GM18907 (cell line): ENCODE measurements around the gene ISCA1.

Experiments used
- ATAC-seq: cut with Tn5 transposase; IDR thresholded peaks from one replicate; pipeline ENCODE4 v1.9.1; 2021; ENCODE audit warnings: mild to moderate bottlenecking, moderate library complexity; ENCODE audit not compliant: unreplicated experiment

ISCA1 gene

GRCh38 chr9:86286278-86286677 lies 3.9 kb upstream of the ISCA1 start:
- no peak for ATAC-seq

GRCh38 chr9:86285261-86285660 lies 2.9 kb upstream of the ISCA1 start:
- ATAC-seq: no peak

GRCh38 chr9:86282979-86283535 lies 719 bp upstream of the ISCA1 start:
- peak; percentile 22 for ATAC-seq

DNA sequence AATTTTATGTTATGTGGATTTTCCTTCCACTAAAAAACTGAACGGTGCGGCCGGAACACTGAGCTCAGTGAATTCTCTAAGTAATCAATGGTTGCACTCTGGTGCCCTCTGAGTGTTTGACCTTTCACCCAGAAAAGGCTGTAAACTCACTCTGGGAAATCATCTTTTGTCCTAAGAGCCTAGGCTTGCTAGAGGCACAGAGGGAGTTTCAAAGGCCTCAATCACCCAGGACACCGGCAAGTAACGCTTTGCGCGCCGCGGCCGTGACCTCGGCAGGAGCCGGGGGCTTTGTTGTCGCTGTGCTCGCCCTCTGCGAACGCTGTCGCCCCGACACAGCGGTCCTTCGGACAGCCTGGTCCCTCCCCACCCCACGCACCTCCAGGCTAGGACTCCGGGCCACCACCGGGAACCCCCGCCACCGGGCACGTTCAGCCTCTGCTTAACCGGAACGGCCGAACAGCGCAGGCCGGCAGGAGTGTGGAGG lies 703 bp downstream of the ISCA1 start:
- ATAC-seq: peak; percentile 25

- ATAC-seq: no peak
These were observed 1.8 kb downstream of the ISCA1 start for GRCh38 chr9:86280580-86280979.

- no peak for ATAC-seq
These were observed 2.5 kb downstream of the ISCA1 start for GRCh38 chr9:86279839-86280238.

DNA sequence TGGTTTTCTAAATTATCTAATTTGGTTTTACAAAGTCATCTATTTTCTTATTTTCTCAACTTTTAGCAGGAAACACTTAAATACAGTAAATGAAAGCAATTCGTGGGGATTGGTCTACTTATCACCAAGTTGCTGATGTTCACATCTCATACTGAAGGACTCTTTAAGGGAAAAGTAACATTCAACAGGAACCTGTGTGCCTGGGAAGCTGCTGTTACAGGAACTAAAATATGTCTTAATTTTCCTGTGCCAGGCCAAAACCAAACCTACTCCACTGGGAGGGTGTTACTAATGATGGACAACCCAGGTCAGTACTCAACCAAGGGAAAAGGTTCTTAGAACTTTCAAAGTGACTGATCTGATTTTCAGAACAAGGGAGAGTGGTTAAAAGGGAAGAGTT lies 5.3 kb downstream of the ISCA1 start:
- ATAC-seq: no peak

- ATAC-seq: no peak
These were observed 6.4 kb downstream of the ISCA1 start for GRCh38 chr9:86275962-86276361.

- no peak for ATAC-seq
These were observed 7.3 kb downstream of the ISCA1 start for GRCh38 chr9:86274821-86275643.

DNA sequence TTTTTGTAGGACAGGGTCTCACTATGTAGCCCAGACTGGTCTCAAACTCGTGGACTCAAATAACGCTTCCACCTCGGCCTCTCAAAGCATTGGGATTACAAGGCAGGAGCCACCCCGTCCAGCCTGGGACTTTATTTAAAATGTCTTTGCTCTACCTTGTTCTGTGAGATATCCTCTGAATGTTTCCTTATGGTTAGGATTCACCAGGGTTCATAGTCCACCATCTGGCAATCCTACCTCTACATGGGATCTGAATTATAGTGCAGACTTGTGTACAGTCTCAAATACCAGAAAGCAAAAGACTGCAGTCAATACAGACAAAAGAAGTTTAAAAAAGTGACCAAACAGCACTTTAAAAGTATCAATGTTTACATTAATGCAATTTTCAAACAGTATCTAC lies 10.1 kb downstream of the ISCA1 start:
- ATAC-seq: no peak

DNA sequence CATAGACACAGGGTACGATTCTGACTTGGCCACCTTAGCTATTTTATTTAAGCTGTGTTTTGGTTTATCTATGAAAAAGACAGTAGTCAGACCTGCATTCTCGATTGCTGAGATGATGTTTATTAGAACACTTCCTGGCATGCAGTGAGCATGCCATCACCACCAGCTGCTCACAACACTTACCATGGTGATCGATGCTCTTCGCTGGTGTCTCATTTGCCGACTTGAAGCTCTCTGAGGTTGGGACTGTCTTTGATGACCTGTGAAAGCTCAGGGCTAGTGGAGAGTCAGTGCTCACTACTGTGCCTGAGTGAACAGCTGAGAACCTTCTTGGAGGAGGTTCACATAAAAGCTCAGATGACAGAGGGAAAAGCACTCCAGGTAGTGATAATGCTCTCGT lies 18.5 kb downstream of the ISCA1 start:
- ATAC-seq: no peak

GRCh38 chr9:86262492-86262891 lies 19.8 kb downstream of the ISCA1 start:
- ATAC-seq: no peak

DNA sequence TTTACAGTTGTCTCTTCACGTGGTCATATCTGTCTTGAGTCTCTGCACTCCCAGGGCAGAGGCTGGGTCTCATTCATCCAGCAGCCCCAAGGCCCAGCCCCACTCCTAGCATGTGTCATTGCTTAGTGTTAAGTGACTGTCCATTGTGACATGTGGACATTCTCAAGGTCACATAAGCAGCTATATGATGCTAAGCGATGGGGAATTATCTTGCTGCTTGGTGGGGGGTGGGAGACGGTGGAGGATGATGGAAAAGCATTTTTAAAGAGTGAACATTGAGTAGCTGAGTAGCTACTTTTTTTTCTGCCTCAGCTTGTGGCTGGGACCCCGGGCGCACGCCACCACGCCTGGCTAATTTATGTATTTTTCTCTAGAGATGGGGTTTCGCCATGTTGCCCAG lies 22.8 kb downstream of the ISCA1 start, which contains the start of gene C9orf153:
C9orf153 (minus strand) TSS at position 101 of the 400 bp plus-strand sequence. CDS start 30,054 bp downstream, outside the sequence.
- ATAC-seq: no peak

- ATAC-seq: no peak
These were observed 24.9 kb downstream of the ISCA1 start for GRCh38 chr9:86257391-86257790.

- ATAC-seq: no peak
These were observed 25.7 kb downstream of the ISCA1 start for GRCh38 chr9:86256653-86257052.

DNA sequence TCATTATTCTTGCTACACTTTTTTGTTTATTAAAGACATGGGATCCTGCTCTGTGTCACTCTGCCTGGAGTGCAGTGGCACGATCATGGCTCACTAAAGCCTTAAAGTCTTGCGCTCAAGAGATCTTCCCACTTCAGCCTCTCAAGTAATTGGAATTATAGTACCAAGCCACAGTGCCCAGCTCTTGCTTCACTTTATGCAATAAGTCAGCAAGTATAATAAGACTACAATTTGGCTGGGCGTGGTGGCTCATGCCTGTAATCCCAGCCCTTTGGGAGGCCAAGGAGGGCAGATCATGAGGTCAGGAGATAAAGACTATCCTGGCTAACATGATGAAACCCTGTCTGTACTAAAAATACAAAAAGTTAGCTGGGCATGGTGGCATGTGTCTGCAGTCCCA lies 28.8 kb downstream of the ISCA1 start:
- ATAC-seq: no peak

DNA sequence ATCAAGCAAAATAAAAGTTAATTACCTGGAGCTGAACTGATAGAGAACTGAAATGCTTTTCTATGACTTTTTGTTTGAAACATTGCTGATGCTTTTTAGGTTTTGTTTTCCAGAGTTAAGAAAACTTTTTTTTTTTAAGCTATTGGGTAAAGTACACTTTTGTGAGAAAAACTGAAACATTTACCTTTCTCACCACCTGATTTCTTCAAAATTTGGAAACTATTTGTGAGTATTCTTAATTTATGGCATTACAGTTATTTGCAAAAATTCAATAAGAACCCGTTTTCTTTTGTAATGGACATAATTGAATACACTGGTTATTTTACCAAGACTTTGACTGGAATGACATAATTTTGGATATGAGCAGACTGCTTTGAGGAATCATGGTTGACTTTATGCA lies 29.5 kb downstream of the ISCA1 start:
- ATAC-seq: no peak

DNA sequence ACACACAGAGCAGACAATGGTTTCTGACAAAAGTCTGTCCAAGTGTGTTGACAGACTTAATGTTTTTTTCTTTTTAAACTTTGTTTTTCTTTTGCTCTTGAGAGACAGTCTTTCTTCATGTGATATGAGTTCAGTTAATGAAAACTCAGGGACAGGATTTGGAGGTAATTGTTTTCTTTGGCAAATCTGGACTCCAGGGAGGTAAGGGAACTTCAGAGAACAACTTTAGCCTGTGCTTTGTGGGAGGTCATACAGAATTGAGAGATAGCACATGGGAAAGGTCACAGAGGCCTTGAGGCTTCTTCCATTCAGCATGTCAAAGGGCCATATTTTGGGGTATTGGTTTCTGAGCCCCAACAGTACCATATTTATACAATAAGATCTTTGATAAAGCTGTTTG lies 32.2 kb downstream of the ISCA1 start:
- no peak for ATAC-seq

- no peak for ATAC-seq
These were observed 33.6 kb downstream of the ISCA1 start for GRCh38 chr9:86248746-86249145.

DNA sequence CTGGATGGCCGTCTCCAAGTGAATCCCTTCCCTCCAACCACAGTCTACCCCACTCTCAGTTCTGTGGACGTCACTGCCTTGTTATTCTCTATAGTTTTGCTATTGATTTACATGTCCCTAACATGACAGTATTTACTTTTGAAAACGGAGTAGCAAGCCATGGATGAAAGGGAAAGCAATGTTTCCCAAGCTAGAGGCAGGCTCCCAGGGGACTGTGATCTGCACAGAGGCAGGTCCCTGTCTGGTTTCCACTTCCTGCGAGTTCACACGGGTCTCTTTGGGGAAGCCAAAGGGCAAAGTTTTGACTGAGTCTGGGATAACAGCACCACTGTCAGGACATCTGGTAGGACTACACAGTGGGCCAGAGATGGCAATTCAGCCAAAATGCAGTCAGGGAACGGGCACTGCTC lies 35.6 kb downstream of the ISCA1 start:
- peak; percentile 98 for ATAC-seq

- no peak for ATAC-seq
These were observed 40.3 kb downstream of the ISCA1 start for GRCh38 chr9:86242071-86242470.

GRCh38 chr9:86241216-86241615 lies 41.1 kb downstream of the ISCA1 start:
- no peak for ATAC-seq
